ENCODE data around the gene GALNT10.

- TF ChIP-seq, protein P1, sequence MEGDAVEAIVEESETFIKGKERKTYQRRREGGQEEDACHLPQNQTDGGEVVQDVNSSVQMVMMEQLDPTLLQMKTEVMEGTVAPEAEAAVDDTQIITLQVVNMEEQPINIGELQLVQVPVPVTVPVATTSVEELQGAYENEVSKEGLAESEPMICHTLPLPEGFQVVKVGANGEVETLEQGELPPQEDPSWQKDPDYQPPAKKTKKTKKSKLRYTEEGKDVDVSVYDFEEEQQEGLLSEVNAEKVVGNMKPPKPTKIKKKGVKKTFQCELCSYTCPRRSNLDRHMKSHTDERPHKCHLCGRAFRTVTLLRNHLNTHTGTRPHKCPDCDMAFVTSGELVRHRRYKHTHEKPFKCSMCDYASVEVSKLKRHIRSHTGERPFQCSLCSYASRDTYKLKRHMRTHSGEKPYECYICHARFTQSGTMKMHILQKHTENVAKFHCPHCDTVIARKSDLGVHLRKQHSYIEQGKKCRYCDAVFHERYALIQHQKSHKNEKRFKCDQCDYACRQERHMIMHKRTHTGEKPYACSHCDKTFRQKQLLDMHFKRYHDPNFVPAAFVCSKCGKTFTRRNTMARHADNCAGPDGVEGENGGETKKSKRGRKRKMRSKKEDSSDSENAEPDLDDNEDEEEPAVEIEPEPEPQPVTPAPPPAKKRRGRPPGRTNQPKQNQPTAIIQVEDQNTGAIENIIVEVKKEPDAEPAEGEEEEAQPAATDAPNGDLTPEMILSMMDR (IDR thresholded peaks at IDR 0.05; ENCODE audit: low read depth, low read length, poor library complexity, severe bottlenecking), result no peak
- TF ChIP-seq EZH2phosphoT487 (IDR thresholded peaks at IDR 0.05; ENCODE audit: borderline replicate concordance, low read length), result no peak
These were observed 3.2 kb downstream of the GALNT10 start for GRCh38 chr5:154193701-154194121.
